ENCODE results near the gene WBP2NL. TPM values are rescaled to one million over a fixed set of nuclear protein-coding genes. Genes with fewer than 3 reads are reported as not detected.

WBP2NL gene
- total RNA-seq, 3 donors from 2014 or later (not counting 1 experiment from before 2014, with no cell fraction given): 1.7 to 3.6 (median 3.0) TPM

DNA sequence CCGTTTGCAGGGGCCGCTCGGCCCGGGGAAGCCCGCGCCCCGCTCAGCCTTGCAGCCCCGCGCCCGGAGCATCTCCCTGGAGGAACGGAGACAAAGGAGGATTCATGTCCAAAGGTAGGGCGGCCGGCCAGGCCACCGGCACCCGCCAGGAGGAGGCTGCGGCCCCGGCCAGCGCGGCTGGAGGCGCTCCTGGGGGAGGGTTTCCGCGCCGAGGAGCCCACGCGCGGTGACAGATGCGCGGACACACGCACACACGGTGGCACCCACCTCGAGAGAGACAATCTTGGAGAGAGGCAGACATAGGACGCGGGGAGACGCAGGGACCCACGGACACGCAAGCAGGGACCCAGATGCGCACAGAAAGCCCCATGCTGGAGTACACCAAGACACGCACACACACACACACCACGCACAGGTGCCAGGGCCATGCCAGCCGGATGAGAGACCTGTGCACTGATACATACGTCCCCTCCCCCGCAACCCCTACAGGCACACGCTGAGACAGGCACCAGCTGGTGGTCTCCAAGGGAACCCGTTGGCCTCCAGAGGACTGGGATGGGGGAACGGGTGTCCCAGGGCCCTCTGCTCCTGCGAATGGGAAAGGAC is 21.5 kb upstream of the WBP2NL start:
- no peak overlapping the region for H3K4me3 ChIP-seq (ENCODE audit: low read length)
- H3K4me1 ChIP-seq (ENCODE audit: control insufficient read depth, insufficient read depth, low read length): peaks cover 10% of the 10 kb centered on the region
- DNase-seq: peak in 1 of 2 donors; percentile 38
- no peak for TF ChIP-seq CTCF (IDR thresholded peaks at IDR 0.05)
- no peaks in the 10 kb centered on the region for H3K36me3 ChIP-seq (ENCODE audit: control insufficient read depth, insufficient read depth, low read length)
- no peak overlapping the region for H3K27ac Mint-ChIP-seq
- peak overlapping the region; percentile 31 for H3K4me3 Mint-ChIP-seq
- peaks cover 19% of the 10 kb centered on the region for H3K27me3 ChIP-seq (ENCODE audit: control insufficient read depth, insufficient read depth, low read length)
- 8% methylated on average over 46 of the region's 46 CpGs for WGBS (ENCODE audit: insufficient coverage)
- intact Hi-C loops (cut with micrococcal nuclease): no loop called here
- peaks cover 29 to 41% of the 10 kb centered on the region in 2 donors for H3K27me3 Mint-ChIP-seq (ENCODE audit: low read depth in 2 of 2)
- no peaks in the 10 kb centered on the region for H3K9me3 ChIP-seq (ENCODE audit: control insufficient read depth, insufficient read depth, low read length)
- peaks cover 6 to 10% of the 10 kb centered on the region in 2 donors for H3K4me1 Mint-ChIP-seq
- peak in 2 of 3 donors; percentile 19 to 20 for ATAC-seq
- H3K27ac ChIP-seq (ENCODE audit: low read length): no peak overlapping the region
- H3K36me3 Mint-ChIP-seq: no peaks in the 10 kb centered on the region
- no peaks in the 10 kb centered on the region for H3K9me3 Mint-ChIP-seq

GRCh38 chr22:41978732-41979131 is 19.9 kb upstream of the WBP2NL start:
- H3K9me3 ChIP-seq (ENCODE audit: control insufficient read depth, insufficient read depth, low read length): no peaks in the 10 kb centered on the region
- ATAC-seq: no peak
- no peaks in the 10 kb centered on the region for H3K9me3 Mint-ChIP-seq
- no peaks in the 10 kb centered on the region for H3K36me3 Mint-ChIP-seq
- H3K27ac ChIP-seq (ENCODE audit: low read length): no peak overlapping the region
- no peaks in the 10 kb centered on the region for H3K36me3 ChIP-seq (ENCODE audit: control insufficient read depth, insufficient read depth, low read length)
- H3K27ac Mint-ChIP-seq: no peak overlapping the region
- intact Hi-C loops (cut with micrococcal nuclease): no loop called here
- no peak overlapping the region for H3K4me3 ChIP-seq (ENCODE audit: low read length)
- WGBS (ENCODE audit: insufficient coverage): 93% methylated on average over 1 of the region's 1 CpG
- no peak for TF ChIP-seq CTCF (IDR thresholded peaks at IDR 0.05)
- H3K4me1 ChIP-seq (ENCODE audit: control insufficient read depth, insufficient read depth, low read length): peaks cover 10% of the 10 kb centered on the region
- peaks cover 6 to 10% of the 10 kb centered on the region in 2 donors for H3K4me1 Mint-ChIP-seq
- peaks cover 19% of the 10 kb centered on the region for H3K27me3 ChIP-seq (ENCODE audit: control insufficient read depth, insufficient read depth, low read length)
- no peak for DNase-seq
- no peak overlapping the region for H3K4me3 Mint-ChIP-seq
- peaks cover 24 to 40% of the 10 kb centered on the region in 2 donors for H3K27me3 Mint-ChIP-seq (ENCODE audit: low read depth in 2 of 2)

DNA sequence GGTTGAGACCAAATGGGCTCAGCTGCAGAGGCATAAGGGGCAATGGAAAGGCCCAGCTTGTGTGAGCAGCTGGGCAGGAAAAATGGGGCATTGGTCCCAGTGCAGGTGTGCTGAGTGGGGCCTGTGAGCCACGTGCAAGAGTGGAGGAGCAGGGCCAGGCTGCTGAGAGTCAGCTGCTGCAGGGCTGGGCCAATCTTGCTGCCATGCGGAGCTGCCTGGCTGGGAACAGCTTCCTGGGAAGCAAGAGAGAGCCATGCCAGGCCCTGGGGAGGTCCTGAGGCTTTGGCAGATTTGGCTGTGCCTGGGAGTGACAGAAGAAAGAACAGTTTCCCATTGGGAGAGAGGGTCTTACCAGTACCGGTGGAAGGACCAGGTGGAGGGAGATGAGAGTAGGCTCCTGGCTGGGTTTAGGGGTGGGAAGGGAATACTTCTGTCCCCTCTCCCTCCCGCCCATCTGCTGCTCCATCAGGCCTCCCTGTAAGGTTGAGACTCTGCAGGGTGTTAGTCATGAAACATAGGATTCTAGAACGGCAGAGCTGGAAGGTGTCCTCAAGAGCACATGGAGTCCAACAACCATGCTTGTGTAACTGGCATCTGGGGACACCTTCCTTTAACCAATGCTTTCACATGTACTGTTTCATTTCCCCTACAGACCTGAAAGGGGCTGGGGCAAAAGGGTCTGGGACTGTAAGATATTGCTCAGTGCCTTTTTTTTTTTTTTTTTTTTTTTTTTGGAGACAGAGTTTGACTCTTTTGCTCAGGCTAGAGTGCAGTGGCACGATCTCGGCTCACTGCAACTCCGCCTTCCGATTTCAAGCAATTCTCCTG is 19.0 kb upstream of the WBP2NL start:
- peaks cover 24 to 40% of the 10 kb centered on the region in 2 donors for H3K27me3 Mint-ChIP-seq (ENCODE audit: low read depth in 2 of 2)

More for the DNA sequence above, 19.0 kb upstream of the WBP2NL start:
- Histone ChIP-seq H3K4me3 (ENCODE audit: low read length) (no peak overlapping the region), H3K4me1 (ENCODE audit: control insufficient read depth, insufficient read depth, low read length) (peaks cover 10% of the 10 kb centered on the region), H3K9me3 (ENCODE audit: control insufficient read depth, insufficient read depth, low read length) (no peaks in the 10 kb centered on the region), H3K27me3 (ENCODE audit: control insufficient read depth, insufficient read depth, low read length) (peaks cover 19% of the 10 kb centered on the region), H3K27ac (ENCODE audit: low read length) (no peak overlapping the region), H3K36me3 (ENCODE audit: control insufficient read depth, insufficient read depth, low read length) (no peaks in the 10 kb centered on the region)
- TF ChIP-seq CTCF (IDR thresholded peaks at IDR 0.05): no peak
- no peak overlapping the region for H3K27ac Mint-ChIP-seq
- H3K4me3 Mint-ChIP-seq: no peak overlapping the region
- peaks cover 6 to 10% of the 10 kb centered on the region in 2 donors for H3K4me1 Mint-ChIP-seq
- ATAC-seq (no peak), DNase-seq (no peak)
- no peaks in the 10 kb centered on the region for H3K9me3 Mint-ChIP-seq
- intact Hi-C loops (cut with micrococcal nuclease): no loop called here
- H3K36me3 Mint-ChIP-seq: no peaks in the 10 kb centered on the region
- WGBS (ENCODE audit: insufficient coverage): 87% methylated on average over 9 of the region's 9 CpGs

Measured in natural killer cell (primary cell).